ENCODE results near the gene MOV10.
"Not testable (repeated sequence)": the region's sequence is repeated elsewhere in the genome, so short reads cannot be mapped to it uniquely, and the experiment has no call there.

MOV10 gene

DNA sequence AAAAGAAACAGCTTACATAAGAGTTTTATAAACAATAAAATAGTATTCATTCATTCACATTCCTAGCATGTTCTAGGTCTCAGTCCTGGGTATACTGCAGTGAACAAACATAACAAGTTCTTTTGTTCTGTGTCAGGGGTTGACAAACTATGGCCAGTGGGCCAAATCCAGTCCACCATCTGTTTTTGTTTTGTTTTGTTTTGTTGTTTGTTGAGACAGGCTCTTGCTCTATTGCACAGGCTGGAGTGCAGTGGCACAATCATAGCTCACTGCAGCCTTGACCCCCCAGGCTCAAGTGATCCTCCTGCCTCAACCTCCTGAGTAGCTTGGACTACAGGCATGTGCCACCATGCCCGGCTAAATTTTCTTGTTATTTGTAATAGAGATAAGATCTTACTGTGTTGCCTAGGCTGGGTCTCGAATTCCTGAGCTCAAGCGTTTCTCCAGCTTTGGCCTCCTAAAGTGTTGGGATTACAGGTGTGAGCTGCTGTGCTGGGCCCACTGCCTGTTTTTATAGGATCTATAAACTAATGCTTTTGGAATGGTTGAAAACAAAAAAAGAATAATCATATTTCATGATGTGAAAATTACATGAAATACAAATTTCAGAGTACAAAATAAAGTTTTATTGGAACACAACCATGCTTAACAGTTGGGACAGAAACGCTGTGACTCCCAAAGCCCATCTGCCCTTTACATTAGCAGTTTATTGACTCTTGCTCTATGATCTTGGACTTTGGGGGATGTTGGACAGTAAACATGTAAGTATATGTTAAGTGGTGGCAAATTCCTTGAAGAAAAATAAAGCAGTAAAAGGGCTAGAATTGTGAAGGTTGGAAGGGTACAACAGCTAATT lies 37.0 kb upstream of the MOV10 start:
- Histone ChIP-seq H3K4me3 (ENCODE audit: low read depth in 1 of 2, low read length in 2 of 2) (no peak overlapping the region), H3K36me3 (ENCODE audit: insufficient read depth, low read length) (peaks cover 15% of the 10 kb centered on the region), H2AFZ (ENCODE audit: low read depth, low read length) (no peak overlapping the region), H3K9me3 (ENCODE audit: insufficient read depth, low read length, severe bottlenecking) (no peaks in the 10 kb centered on the region), H3K27ac (ENCODE audit: low read length) (no peak overlapping the region), H3K27me3 (ENCODE audit: insufficient read depth, low read length, poor library complexity) (no peaks in the 10 kb centered on the region), H3K4me1 (ENCODE audit: insufficient read depth, low read length) (no peaks in the 10 kb centered on the region), H3K9ac (ENCODE audit: low read depth, low read length) (no peak overlapping the region), H3K4me2 (ENCODE audit: insufficient read depth, low read length) (no peak overlapping the region), H3K79me2 (ENCODE audit: insufficient read depth, low read length) (peaks cover 85% of the 10 kb centered on the region), H4K20me1 (ENCODE audit: insufficient read depth, low read length) (peaks cover 61% of the 10 kb centered on the region)
- DNase-seq (no peak), ATAC-seq (ENCODE audit: insufficient read depth, low read depth) (no peak)
- TF ChIP-seq, protein P1, sequence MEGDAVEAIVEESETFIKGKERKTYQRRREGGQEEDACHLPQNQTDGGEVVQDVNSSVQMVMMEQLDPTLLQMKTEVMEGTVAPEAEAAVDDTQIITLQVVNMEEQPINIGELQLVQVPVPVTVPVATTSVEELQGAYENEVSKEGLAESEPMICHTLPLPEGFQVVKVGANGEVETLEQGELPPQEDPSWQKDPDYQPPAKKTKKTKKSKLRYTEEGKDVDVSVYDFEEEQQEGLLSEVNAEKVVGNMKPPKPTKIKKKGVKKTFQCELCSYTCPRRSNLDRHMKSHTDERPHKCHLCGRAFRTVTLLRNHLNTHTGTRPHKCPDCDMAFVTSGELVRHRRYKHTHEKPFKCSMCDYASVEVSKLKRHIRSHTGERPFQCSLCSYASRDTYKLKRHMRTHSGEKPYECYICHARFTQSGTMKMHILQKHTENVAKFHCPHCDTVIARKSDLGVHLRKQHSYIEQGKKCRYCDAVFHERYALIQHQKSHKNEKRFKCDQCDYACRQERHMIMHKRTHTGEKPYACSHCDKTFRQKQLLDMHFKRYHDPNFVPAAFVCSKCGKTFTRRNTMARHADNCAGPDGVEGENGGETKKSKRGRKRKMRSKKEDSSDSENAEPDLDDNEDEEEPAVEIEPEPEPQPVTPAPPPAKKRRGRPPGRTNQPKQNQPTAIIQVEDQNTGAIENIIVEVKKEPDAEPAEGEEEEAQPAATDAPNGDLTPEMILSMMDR (IDR thresholded peaks at IDR 0.05; ENCODE audit: borderline replicate concordance, extremely low read depth, low read length, poor library complexity, severe bottlenecking) = no peak
- TF ChIP-seq EZH2 (IDR thresholded peaks at IDR 0.05; ENCODE audit: borderline replicate concordance, low read depth, low read length, severe bottlenecking) = no peak

DNA sequence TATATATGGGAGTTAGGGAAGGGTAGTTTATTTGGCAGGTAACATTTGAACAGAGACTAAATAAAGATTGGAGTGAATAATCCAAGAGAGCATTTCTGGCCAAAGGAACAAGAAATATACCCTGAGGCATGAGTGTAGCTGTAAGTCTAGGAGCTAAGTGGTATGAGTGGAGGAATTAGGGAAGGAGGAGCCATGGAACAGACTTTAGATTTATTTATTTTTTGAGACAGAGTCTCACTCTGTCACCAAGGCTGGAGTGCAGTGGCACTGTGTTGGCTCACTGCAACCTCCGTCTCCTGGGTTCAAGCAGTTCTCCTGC lies 36.4 kb upstream of the MOV10 start:
- Histone ChIP-seq H3K27ac (ENCODE audit: low read length) (no peak overlapping the region), H4K20me1 (ENCODE audit: insufficient read depth, low read length) (peaks cover 58% of the 10 kb centered on the region), H3K79me2 (ENCODE audit: insufficient read depth, low read length) (peaks cover 85% of the 10 kb centered on the region), H3K9me3 (ENCODE audit: insufficient read depth, low read length, severe bottlenecking) (no peaks in the 10 kb centered on the region), H3K27me3 (ENCODE audit: insufficient read depth, low read length, poor library complexity) (no peaks in the 10 kb centered on the region), H3K4me2 (ENCODE audit: insufficient read depth, low read length) (no peak overlapping the region), H3K36me3 (ENCODE audit: insufficient read depth, low read length) (peaks cover 14% of the 10 kb centered on the region), H3K4me3 (ENCODE audit: low read depth in 1 of 2, low read length in 2 of 2) (no peak overlapping the region), H2AFZ (ENCODE audit: low read depth, low read length) (no peak overlapping the region), H3K9ac (ENCODE audit: low read depth, low read length) (no peak overlapping the region), H3K4me1 (ENCODE audit: insufficient read depth, low read length) (no peaks in the 10 kb centered on the region)
- DNase-seq (no peak), ATAC-seq (ENCODE audit: insufficient read depth, low read depth) (no peak)
- TF ChIP-seq, protein P1 (IDR thresholded peaks at IDR 0.05; ENCODE audit: borderline replicate concordance, extremely low read depth, low read length, poor library complexity, severe bottlenecking) = no peak
- TF ChIP-seq EZH2 (IDR thresholded peaks at IDR 0.05; ENCODE audit: borderline replicate concordance, low read depth, low read length, severe bottlenecking) = no peak

DNA sequence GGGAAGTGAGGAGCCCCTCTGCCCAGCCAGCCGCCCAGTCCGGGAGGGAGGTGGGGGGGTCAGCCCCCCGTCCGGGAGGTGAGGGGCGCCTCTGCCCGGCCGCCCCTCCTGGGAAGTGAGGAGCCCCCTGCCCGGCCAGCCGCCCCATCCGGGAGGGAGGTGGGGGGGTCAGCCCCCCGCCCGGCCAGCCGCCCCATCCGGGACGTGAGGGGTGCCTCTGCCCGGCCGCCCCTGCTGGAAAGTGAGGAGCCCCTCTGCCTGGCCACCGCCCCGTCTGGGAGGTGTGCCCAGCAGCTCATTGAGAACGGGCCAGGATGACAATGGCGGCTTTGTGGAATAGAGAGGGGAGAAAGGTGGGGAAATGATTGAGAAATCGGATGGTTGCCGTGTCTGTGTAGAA lies 34.0 kb upstream of the MOV10 start:
- H3K27ac ChIP-seq (ENCODE audit: low read length); H3K9me3 ChIP-seq (ENCODE audit: insufficient read depth, low read length, severe bottlenecking); DNase-seq; H3K4me3 ChIP-seq (ENCODE audit: low read depth in 1 of 2, low read length in 2 of 2); H3K4me1 ChIP-seq (ENCODE audit: insufficient read depth, low read length); H2AFZ ChIP-seq (ENCODE audit: low read depth, low read length); H3K4me2 ChIP-seq (ENCODE audit: insufficient read depth, low read length); H3K9ac ChIP-seq (ENCODE audit: low read depth, low read length); ATAC-seq (ENCODE audit: insufficient read depth, low read depth); H3K27me3 ChIP-seq (ENCODE audit: insufficient read depth, low read length, poor library complexity): not testable (repeated sequence)
- H4K20me1 ChIP-seq (ENCODE audit: insufficient read depth, low read length) = peaks cover 56% of the 10 kb centered on the region
- peaks cover 31% of the 10 kb centered on the region; the same call in 1 of the 2 replicates for H3K36me3 ChIP-seq (ENCODE audit: insufficient read depth, low read length)
- H3K79me2 ChIP-seq (ENCODE audit: insufficient read depth, low read length) = peaks cover 85% of the 10 kb centered on the region

DNA sequence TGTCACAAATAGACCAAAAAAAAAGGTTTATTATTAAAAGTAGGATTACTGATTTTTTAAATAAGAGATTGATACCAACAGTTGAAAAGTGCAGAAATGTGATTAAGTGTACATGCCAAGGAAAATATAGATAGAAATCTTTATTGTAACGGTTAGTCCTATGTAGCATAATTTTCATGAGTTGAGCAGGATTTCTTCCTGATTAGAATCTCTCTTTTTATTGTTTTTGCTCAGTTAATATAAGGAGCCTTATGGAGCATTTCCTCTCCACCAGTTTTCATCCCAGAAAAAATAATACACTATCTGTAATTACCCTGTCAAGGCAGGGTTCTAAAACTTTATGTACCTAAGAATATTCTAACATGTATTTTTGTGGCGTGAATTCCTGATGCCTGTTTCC lies 31.4 kb upstream of the MOV10 start:
- ATAC-seq (ENCODE audit: insufficient read depth, low read depth) = no peak
- H3K36me3 ChIP-seq (ENCODE audit: insufficient read depth, low read length) = peaks cover 38% of the 10 kb centered on the region; the same call in 1 of the 2 replicates
- no peaks in the 10 kb centered on the region for H3K27me3 ChIP-seq (ENCODE audit: insufficient read depth, low read length, poor library complexity)
- peaks cover 85% of the 10 kb centered on the region for H3K79me2 ChIP-seq (ENCODE audit: insufficient read depth, low read length)
- H3K4me3 ChIP-seq (ENCODE audit: low read depth in 1 of 2, low read length in 2 of 2) = no peak overlapping the region
- H2AFZ ChIP-seq (ENCODE audit: low read depth, low read length) = no peak overlapping the region
- H3K9ac ChIP-seq (ENCODE audit: low read depth, low read length) = no peak overlapping the region
- no peak for TF ChIP-seq EZH2 (IDR thresholded peaks at IDR 0.05; ENCODE audit: borderline replicate concordance, low read depth, low read length, severe bottlenecking)
- TF ChIP-seq, protein P1 (IDR thresholded peaks at IDR 0.05; ENCODE audit: borderline replicate concordance, extremely low read depth, low read length, poor library complexity, severe bottlenecking) = no peak
- no peak for DNase-seq
- H3K27ac ChIP-seq (ENCODE audit: low read length) = no peak overlapping the region
- H3K4me1 ChIP-seq (ENCODE audit: insufficient read depth, low read length) = no peaks in the 10 kb centered on the region
- no peak overlapping the region for H3K4me2 ChIP-seq (ENCODE audit: insufficient read depth, low read length)
- H3K9me3 ChIP-seq (ENCODE audit: insufficient read depth, low read length, severe bottlenecking) = no peaks in the 10 kb centered on the region
- peaks cover 48% of the 10 kb centered on the region for H4K20me1 ChIP-seq (ENCODE audit: insufficient read depth, low read length)

Measured in DND-41 (cell line).